Stimulated activated CD4-positive, alpha-beta T cell treated with anti-CD3 and anti-CD28 coated beads, Interleukin-4, amount 100 ng/mL, for 4 hours (primary cell): ENCODE results near the gene SPACA7.

Experiments used
- DNase-seq, 2 experiments: peaks; one replicate each; pipeline ENCODE4 v3.0.0-alpha.2; 2020

Gene SPACA7

GRCh38 chr13:112467236-112467635 is 91.1 kb downstream of the SPACA7 start:
- no peak for DNase-seq

GRCh38 chr13:112468069-112468468 is 91.9 kb downstream of the SPACA7 start:
- no peak for DNase-seq

GRCh38 chr13:112469071-112469745 is 93.1 kb downstream of the SPACA7 start:
- DNase-seq = no peak

- no peak for DNase-seq
Observed at GRCh38 chr13:112473818-112474217, 97.7 kb downstream of the SPACA7 start.

- DNase-seq = no peak
Observed at GRCh38 chr13:112474869-112475268, 98.7 kb downstream of the SPACA7 start.

- DNase-seq = no peak
Observed at GRCh38 chr13:112475889-112476288, 99.7 kb downstream of the SPACA7 start.

GRCh38 chr13:112477070-112477619 is 101.0 kb downstream of the SPACA7 start:
- DNase-seq = no peak

GRCh38 chr13:112479389-112479788 is 103.2 kb downstream of the SPACA7 start:
- no peak for DNase-seq

- no peak for DNase-seq
Observed at GRCh38 chr13:112481458-112481857, 105.3 kb downstream of the SPACA7 start.

- no peak for DNase-seq
Observed at GRCh38 chr13:112483299-112483698, 107.1 kb downstream of the SPACA7 start.
